Dedifferentiated amniotic fluid mesenchymal stem cell (primary cell): ENCODE results near the gene HTR2A.
"Not testable (repeated sequence)": the region's sequence is repeated elsewhere in the genome, so short reads cannot be mapped to it uniquely, and the experiment has no call there.

Source experiments
- DNase-seq: peaks from one replicate; pipeline ENCODE4 v3.0.0-alpha.2; 2016; ENCODE audit errors: extremely low spot score

HTR2A gene

GRCh38 chr13:46812301-46812797, 84.5 kb downstream of the HTR2A start:
- DNase-seq: no peak

- no peak for DNase-seq
These were observed 86.4 kb downstream of the HTR2A start for GRCh38 chr13:46810440-46810839.

- not testable (repeated sequence) for DNase-seq
These were observed 91.9 kb downstream of the HTR2A start for GRCh38 chr13:46804921-46805320.

GRCh38 chr13:46804391-46804815, 92.5 kb downstream of the HTR2A start:
- DNase-seq: peak; percentile 67

- no peak for DNase-seq
These were observed 93.3 kb downstream of the HTR2A start for GRCh38 chr13:46803586-46803985.

- DNase-seq: no peak
These were observed 95.0 kb downstream of the HTR2A start for GRCh38 chr13:46801858-46802257.

GRCh38 chr13:46799139-46799538, 97.7 kb downstream of the HTR2A start:
- DNase-seq: no peak

- no peak for DNase-seq
These were observed 99.2 kb downstream of the HTR2A start for GRCh38 chr13:46797501-46798237.

- DNase-seq: peak; percentile 89
These were observed 100.1 kb downstream of the HTR2A start, which contains the start of gene ESD for GRCh38 chr13:46796515-46797474. Gene ESD (minus strand): TSS chr13:46797161. CDS start chr13:46791413, 5,748 bp downstream.

- no peak for DNase-seq
These were observed 100.7 kb downstream of the HTR2A start for GRCh38 chr13:46796129-46796514.

- no peak for DNase-seq
These were observed 101.5 kb downstream of the HTR2A start for GRCh38 chr13:46795321-46795720.

GRCh38 chr13:46783504-46783903, 113.3 kb downstream of the HTR2A start:
- DNase-seq: no peak

GRCh38 chr13:46782691-46783090, 114.2 kb downstream of the HTR2A start:
- no peak for DNase-seq

- no peak for DNase-seq
These were observed 114.8 kb downstream of the HTR2A start for GRCh38 chr13:46782066-46782465.
